T-helper 2 cell (primary cell): ENCODE results near the gene MPRIP.
A peak's percentile ranks its signal among the peaks of the same experiment; 100 is the strongest.

ENCODE experiments used
- DNase-seq, 5 experiments: peaks; one replicate each; pipeline versions ENCODE4 v3.0.0 to v3.0.0-alpha.2; 2012 to 2022

Gene MPRIP

DNA sequence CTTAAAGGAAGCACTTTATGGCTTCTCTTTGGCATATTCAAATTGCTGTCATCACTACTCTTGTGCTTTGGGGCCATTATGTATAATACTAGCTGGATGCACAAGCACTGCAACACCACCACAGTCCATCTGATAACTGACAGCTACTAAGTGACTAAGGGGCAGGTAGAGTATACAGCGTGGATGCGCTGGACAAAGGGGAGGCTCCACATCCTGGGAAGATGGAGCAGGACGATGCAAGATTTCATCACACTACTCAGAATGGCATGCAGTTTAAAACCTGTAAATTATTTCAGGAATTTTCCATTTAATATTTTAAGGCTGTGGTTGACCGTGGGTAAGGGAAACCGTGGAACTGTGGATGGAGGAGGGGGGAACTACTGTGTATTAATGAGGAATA, 25.0 kb downstream of the MPRIP start:
- no peak for DNase-seq

DNA sequence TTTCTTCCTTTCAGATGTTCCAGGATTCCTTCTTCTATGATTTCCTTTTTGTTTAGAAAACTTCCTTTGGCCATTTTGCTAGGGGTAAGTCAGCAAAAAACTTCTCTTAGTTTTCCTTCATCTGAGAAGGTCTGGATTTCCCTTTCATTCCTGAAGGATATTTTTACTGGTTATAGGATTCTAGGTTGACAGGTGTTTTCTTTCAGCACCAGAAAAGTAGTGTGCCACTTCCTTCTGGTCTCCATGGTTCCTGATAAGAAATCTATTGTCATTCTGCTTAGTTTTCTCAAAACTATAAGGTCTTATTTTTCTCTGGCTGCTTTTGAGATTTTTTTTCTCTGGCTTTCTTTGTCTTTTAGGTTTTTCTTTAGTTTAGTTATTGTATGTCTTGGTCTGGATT, 27.6 kb downstream of the MPRIP start:
- no peak for DNase-seq

- DNase-seq: no peak
Measured at GRCh38 chr17:17070931-17071330, 28.7 kb downstream of the MPRIP start.

DNA sequence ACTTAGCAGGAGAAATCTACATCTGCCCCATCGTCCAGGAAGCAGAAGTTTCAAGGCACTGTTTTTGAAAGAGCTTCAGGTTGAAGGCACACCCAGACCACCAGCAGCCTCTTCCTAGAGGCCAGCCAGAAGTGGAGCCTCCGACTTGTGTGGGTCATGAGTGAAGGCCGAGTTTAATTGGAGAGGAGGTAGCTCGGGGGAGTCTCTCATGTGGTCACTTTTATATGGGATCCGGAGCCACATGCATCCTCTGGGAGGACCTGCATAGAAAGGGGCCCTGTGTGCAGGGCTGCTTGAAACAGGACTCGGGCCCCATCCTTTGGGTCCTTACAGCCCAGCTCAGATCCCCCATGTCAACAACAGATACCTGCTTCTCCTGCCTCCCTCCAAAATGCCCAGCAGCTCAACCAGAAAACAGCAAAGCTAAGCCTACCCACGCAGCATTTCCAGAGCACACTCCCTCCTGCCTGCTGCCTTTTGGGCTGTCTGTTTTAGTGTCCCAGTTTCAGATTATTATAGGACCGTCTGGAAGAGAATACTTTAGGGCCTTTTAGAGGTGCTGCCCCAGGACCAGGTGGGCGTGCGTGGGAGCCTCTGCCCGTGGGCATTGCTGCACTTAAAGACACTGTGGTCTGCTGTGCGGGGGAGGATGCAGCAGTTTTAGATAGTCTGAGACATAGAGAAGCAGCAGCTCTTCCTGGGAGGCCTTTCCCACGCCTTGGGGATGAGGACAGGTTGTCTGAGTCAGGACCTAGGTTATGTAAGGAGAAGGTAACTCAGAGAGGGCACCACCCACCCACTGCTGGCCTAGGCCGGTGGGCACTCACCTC, 29.5 kb downstream of the MPRIP start:
- no peak for DNase-seq

GRCh38 chr17:17072546-17072945, 30.3 kb downstream of the MPRIP start:
- no peak for DNase-seq

DNA sequence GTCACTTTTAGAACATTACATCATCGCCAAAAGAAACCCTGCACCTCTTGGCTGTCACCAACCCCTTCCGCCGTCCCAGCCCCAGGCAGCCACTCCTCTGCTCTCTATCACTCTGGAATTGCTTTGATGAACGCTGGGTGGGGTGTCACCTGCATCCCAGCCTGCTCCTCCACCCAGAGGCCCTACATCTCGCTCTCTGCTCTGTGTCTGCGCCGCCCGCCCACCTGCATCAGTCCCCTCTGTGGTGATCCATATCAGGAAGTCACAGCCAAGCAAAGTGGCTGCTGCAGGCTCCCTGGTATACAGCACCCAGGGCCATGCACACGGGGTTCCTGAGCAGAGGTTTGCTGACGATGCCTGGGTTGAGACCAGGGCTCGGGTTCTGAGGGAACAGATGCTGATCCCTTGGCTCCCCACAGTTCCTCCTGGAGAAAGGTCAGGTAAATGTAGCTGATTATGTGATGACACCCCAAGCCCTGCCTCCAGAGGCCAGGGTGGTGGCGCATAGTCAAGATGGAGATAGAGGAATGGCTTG, 30.8 kb downstream of the MPRIP start:
- no peak for DNase-seq

DNA sequence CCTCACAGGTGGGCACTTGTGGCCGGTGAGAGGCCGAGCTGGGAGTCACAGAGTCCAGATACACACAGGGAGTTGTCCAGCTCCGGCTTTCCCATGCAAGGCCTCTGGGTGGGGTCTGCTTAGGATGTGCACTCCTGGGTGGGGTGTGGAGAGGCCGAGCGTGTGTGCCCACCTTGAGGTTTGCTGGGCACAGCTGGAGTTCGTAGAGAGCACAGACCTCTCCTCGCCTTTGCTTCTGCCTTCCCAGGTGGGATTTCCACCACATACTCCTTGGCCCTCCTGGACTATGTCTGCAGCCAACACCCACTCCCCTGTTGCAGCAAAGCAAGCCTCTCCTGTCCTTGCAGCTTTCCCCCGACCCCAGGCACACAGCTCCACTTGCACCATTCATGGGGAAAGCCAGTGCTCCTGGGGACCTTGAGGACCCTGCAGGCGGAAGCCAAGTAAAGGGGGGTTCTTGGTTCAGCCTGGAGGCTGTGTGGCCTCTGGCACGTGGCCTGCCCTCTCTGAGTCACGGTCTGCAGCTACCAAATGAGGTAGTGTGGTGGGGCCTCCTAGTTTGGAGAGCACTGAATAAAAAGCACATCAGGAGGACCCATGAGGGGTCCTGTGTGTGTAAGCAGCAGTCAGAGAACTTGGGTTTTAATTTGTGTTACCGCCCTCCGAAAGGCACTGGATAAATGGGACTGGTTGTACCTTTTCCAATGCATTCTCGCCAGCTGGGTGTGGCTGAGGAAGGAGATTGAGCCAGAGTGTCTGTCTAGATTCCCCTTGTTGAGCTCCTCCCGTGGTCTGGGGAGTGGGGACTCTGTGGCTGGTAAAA, 31.5 kb downstream of the MPRIP start:
- no peak for DNase-seq

- DNase-seq: peak in 2 of 5 experiments; percentile 5 to 28
Measured at GRCh38 chr17:17075125-17075781, 33.0 kb downstream of the MPRIP start.

DNA sequence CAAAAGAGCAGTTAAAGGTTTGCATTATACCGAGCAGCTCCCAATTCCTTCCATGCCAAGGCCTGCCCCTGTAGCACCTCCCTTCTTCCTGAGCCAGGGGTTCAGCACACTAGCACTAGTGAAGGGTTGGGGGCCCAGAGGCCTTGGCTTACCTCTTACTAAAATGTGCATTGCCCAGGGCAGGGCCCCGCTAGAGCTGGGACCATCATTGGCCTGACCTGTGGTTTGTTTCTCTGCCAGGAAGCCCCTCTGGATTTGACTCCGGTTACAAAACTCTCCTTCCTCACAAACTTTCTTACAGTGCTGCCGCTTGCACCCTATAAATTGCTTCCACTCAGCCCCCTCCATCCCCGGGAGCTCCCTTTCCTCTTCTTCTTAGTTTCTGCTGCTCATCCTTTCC, 33.8 kb downstream of the MPRIP start:
- no peak for DNase-seq

DNA sequence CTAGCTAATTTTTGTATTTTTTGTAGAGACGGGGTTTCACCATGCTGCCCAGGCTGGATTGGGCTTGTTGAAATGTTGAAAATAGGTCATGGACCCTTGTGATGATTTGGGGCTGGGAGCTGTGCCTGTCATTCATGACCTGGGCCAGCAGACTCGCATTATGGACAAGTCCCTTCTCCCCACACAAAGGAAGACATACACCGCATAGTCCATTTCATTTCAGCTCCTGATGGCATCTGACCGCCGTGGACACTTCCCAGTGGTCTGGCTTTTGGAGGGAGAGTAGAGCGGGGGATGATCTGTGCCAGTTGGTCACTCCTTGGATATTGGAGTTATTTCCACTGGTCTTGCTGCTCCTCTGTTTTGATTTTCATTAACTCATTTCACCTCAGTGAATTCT, 34.8 kb downstream of the MPRIP start:
- no peak for DNase-seq

DNA sequence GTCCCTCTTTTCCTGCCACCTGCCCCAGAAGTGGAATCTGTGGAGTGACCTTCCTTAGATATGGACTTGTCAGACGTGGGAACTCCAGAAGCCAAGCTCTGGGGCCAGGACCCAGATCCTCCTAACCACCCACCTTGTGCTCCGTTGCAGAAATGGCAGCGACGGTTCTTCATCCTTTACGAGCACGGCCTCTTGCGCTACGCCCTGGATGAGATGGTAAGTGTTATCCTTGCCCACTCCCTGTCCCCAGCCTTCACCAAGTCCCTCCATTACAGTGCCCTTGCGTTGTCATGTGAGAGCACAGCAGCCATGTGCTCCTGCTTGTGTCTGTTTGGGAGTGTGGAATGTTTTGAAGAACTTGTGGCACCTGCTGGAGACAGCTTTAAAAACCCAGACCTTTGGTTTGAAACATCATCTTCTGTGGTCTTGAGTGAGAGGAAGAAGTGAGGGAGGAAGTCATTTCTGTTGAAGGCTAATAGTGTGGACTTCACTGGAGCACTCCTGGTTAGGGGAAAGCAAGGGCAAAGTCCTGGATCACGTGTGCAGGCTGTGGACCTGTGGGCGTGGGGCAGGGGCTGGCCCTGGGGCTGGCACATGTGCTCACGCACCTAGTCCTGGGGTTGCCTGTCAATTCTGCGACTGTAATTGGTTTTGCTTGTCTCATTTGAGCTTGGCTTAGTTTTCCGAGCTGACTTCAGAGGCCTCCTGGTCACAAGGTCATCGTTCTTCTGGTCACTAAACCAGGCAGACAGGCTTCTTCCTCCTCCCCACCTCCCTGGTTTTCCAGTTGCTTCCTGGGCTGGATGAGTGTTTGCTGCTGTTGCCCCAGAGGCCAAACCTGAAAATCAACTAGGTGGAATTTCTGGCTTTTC, 35.8 kb downstream of the MPRIP start:
- DNase-seq: no peak

DNA sequence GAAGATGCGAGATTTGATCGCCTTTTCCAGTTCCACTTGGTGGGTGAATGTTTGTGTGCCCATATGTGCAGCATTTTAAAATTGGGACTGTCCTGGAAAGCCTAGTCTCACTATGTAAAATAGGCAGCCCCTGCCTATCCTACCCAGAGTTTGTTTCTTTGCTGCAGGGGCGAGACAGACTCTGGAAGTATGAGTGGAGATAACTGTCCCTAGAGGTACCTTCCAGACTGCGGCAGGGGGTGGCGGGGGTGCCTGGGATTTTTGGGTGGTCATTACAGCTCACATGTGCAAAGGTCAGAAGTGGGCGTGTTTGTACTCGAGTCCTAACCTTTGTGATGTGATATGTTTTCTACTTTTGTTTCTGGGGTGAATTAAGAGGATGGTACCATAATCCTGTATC, 36.6 kb downstream of the MPRIP start:
- DNase-seq: no peak

DNA sequence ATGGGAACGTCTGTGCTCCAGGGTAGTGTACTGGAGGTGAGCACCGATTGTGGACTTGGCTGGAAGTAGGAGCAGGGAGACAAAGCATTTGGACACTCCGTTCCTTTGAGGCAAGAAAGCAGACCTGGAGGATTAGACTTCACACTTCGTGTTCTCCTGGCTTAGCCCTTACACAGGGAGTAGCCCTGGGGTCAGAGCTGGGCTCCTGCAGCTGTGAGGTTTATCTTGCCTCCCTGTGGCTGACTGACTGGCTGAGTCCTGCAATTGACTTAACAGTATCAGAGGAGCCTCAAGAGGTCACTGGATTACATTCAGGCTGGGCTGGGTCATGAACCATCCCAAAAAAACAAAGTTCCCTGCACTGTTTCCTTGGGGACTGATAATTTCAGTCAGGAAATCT, 37.1 kb downstream of the MPRIP start:
- no peak for DNase-seq

- DNase-seq: no peak
Measured at GRCh38 chr17:17079761-17080160, 37.5 kb downstream of the MPRIP start.

GRCh38 chr17:17080181-17080631, 37.9 kb downstream of the MPRIP start:
- no peak for DNase-seq

- no peak for DNase-seq
Measured at GRCh38 chr17:17080781-17081180, 38.5 kb downstream of the MPRIP start.

GRCh38 chr17:17081304-17081940, 39.2 kb downstream of the MPRIP start:
- no peak for DNase-seq

DNA sequence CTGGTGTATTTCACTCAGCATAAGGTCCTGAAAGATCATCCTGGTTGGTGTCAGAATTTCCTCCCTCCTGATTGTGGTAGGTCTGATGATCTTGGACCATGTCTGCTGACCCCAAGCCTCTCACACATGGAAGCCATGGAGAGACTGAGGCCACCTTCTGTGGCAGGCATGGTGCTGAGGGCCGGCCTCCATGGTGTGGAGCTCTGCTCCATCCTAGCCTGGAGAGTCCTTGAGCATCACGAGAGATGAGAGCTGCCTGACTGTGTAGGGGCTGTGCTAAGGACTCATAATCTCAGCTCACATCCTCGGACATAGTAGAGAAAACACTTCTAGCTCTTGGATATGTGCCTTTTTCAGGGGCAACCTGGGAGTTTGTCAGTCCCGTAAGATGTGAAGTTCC, 40.6 kb downstream of the MPRIP start:
- DNase-seq: no peak

GRCh38 chr17:17084317-17084835, 42.1 kb downstream of the MPRIP start:
- no peak for DNase-seq

GRCh38 chr17:17084941-17085340, 42.7 kb downstream of the MPRIP start:
- DNase-seq: no peak

- DNase-seq: no peak
Measured at GRCh38 chr17:17086585-17086984, 44.3 kb downstream of the MPRIP start.
